Right atrium auricular region (tissue), 2 donors: ENCODE results near the gene CHCHD10. TPM values are rescaled to one million over a fixed set of nuclear protein-coding genes. Genes with fewer than 3 reads are reported as not detected.

ENCODE experiments used
- DNase-seq: peaks from one replicate; pipeline ENCODE4 v3.0.0-alpha.2; 2019; ENCODE audit warnings: low spot score
- H3K27ac ChIP-seq, 2 donors: fragments of 200-600 bp; sonication (generic); 1 replicate in 1 of 2; 2 replicates in 1 of 2; pipeline ENCODE4 v1.5.1; 2016 to 2019
- H3K27me3 ChIP-seq, 2 donors: fragments of 200-600 bp; sonication (generic); one replicate each; pipeline versions ENCODE4 v1.5.1 to v1.6.0; 2017 to 2019
- H3K36me3 ChIP-seq: fragments of 200-600 bp; sonication (generic); one replicate; pipeline ENCODE4 v1.5.1; 2016
- H3K4me1 ChIP-seq, 2 donors: fragments of 200-600 bp; sonication (generic); one replicate each; pipeline versions ENCODE4 v1.5.1 to v1.6.0; 2017 to 2019
- H3K4me3 ChIP-seq, 2 donors: fragments of 200-600 bp; sonication (generic); 1 replicate in 1 of 2; 2 replicates in 1 of 2; pipeline ENCODE4 v1.5.1; 2017 to 2019; ENCODE audit warnings: mild to moderate bottlenecking in 1 of 2, moderate library complexity in 1 of 2
- H3K9me3 ChIP-seq, 2 donors: fragments of 200-600 bp; sonication (generic); one replicate each; pipeline ENCODE4 v1.5.1; 2019
- CTCF ChIP-seq, 2 donors: fragments of 200-600 bp; sonication (generic); IDR thresholded peaks; one replicate each; pipeline ENCODE4 v1.5.1; 2019; ENCODE audit warnings: antibody characterized with exemption in 2 of 2
- total RNA-seq, 2 donors: library from RNA; depleted of rRNA; stranded (reverse); fragments of >200 nt; gene quantifications; one replicate each; pipeline ENCODE4 v1.1.0, GENCODE V29; 2016

CHCHD10 gene
- total RNA-seq, 2 donors from 2014 or later, result 213 to 319 TPM

GRCh38 chr22:23753385-23753784 lies 14.4 kb downstream of the CHCHD10 start:
- no peak overlapping the region for H3K4me3 ChIP-seq
- no peak overlapping the region for H3K27ac ChIP-seq
- peaks cover 0 to 19% of the 10 kb centered on the region in 2 donors for H3K4me1 ChIP-seq
- H3K9me3 ChIP-seq, result no peaks in the 10 kb centered on the region
- no peaks in the 10 kb centered on the region for H3K36me3 ChIP-seq
- no peak for TF ChIP-seq CTCF (IDR thresholded peaks at IDR 0.05)
- H3K27me3 ChIP-seq, result no peaks in the 10 kb centered on the region
- DNase-seq, result no peak

- TF ChIP-seq CTCF (IDR thresholded peaks at IDR 0.05), result no peak
- Histone ChIP-seq H3K36me3 (no peaks in the 10 kb centered on the region), H3K9me3 (no peaks in the 10 kb centered on the region), H3K27me3 (no peaks in the 10 kb centered on the region), H3K4me1 (peaks cover 0 to 19% of the 10 kb centered on the region in 2 donors), H3K4me3 (no peak overlapping the region), H3K27ac (no peak overlapping the region)
- no peak for DNase-seq
These were observed 15.0 kb downstream of the CHCHD10 start for GRCh38 chr22:23752750-23753149.

DNA sequence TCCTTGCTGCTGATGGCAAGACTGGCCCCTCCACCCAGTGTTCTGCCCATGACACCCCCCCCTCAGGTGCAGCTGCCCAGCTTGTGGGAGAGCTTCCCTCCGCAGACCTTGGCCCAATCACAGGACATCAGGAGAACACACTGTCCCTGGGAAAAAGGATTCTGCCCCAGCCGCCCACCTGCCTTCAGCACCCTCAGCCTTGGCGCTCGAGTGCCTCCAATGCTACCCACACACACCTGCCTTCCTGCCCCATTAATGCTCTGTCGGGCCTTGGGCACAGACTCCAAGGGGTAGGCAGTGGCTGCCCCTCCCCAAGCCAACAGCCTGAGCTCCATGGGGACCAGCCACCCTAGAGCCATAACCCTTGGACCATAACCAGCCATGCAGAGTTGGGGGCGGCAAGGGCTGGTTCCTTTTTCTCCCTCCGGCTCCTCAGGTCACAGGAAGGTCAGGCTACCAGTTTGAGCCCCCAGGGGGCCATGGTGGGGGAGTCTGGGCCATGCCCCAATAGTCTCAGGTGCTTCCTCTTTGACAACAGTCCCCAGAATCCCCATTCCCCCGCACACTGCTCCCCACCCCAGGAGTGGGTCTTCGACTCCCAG lies 15.6 kb downstream of the CHCHD10 start:
- no peak for DNase-seq
- no peak overlapping the region for H3K27ac ChIP-seq
- H3K36me3 ChIP-seq, result no peaks in the 10 kb centered on the region
- no peaks in the 10 kb centered on the region for H3K9me3 ChIP-seq
- H3K4me3 ChIP-seq, result no peak overlapping the region
- no peak for TF ChIP-seq CTCF (IDR thresholded peaks at IDR 0.05)
- no peaks in the 10 kb centered on the region for H3K27me3 ChIP-seq
- peaks cover 0 to 19% of the 10 kb centered on the region in 2 donors for H3K4me1 ChIP-seq

DNA sequence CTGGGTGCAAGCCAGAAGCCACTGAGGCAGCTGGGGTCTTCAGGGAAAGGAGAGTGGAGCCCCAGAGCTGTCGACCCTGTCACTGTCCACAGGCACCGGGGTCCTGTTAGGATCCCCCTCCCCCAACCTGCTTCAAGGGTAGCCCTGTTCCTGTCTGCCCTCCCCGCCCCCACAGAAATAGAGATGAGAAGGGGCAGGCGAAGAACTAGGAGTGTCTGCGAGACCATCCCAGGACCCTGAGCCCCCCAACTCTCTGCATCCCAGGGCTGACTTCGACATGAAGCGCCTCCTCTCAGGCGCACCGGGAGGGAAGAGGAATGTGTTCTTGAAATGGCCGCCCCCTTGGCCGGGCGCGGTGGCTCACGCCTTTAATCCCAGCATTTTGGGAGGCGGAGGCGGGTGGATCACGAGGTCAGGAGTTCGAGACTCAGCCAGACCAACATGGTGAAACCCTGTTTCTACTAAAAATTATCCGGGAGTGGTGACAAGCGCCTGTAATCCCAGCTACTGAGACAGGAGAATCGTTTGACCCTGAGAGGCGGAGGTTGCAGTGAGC lies 16.3 kb downstream of the CHCHD10 start:
- Histone ChIP-seq H3K9me3 (no peaks in the 10 kb centered on the region), H3K36me3 (no peaks in the 10 kb centered on the region), H3K4me1 (peaks cover 0 to 19% of the 10 kb centered on the region in 2 donors), H3K27me3 (no peaks in the 10 kb centered on the region), H3K27ac (peak overlapping the region; percentile 88 to 94), H3K4me3 (peak overlapping the region; percentile 53 to 63)
- no peak for DNase-seq
- TF ChIP-seq CTCF (IDR thresholded peaks at IDR 0.05), result no peak

- DNase-seq, result peak; percentile 82
- H3K4me3 ChIP-seq, result peak within 1 kb of the TSS; percentile 53 to 63
- no peaks in the 10 kb centered on the region for H3K36me3 ChIP-seq
- TF ChIP-seq CTCF (IDR thresholded peaks at IDR 0.05), result peak in 1 of 2 donors; percentile 31
- H3K27me3 ChIP-seq, result no peaks in the 10 kb centered on the region
- peak within 1 kb of the TSS; percentile 88 to 94 for H3K27ac ChIP-seq
- peaks cover 0 to 19% of the 10 kb centered on the region in 2 donors for H3K4me1 ChIP-seq
- no peaks in the 10 kb centered on the region for H3K9me3 ChIP-seq
These were observed 16.9 kb downstream of the CHCHD10 start, which contains the start of gene ZNF70 for GRCh38 chr22:23750714-23751440. Gene ZNF70 (minus strand): TSS chr22:23751112. CDS start chr22:23745140, 5,972 bp downstream.
